HepG2 (cell line): ENCODE data around the gene NEK8. TPM values are rescaled to one million over a fixed set of nuclear protein-coding genes. Genes with fewer than 3 reads are reported as not detected.
A peak's percentile ranks its signal among the peaks of the same experiment; 100 is the strongest.

ENCODE experiments used
- ATAC-seq: fragments of 200-7000 bp; cut with Tn5 transposase; 3 replicates; pipeline ENCODE4 v1.9.1; 2020; ENCODE audit warnings: mild to moderate bottlenecking, moderate library complexity
- BruUV-seq: library from RNA; stranded (reverse); fragments of 400-500 nt; replicated peaks from 2 replicates; lab custom pipeline; 2021; lab: Mats Ljungman, UMichigan
- CTCF ChIA-PET: fragments of 300-600 bp; formaldehyde crosslinking; extraction: SDS; loops from one replicate; lab custom pipeline; 2021; ENCODE audit warnings: low total read pairs, inconsistent platforms, low intra/inter-chr PET ratio; lab: Yijun Ruan, JAX
- POLR2A ChIA-PET: fragments of 350-600 bp; sonication (Branson Sonifier 250); formaldehyde crosslinking; loops from one replicate; lab custom pipeline; 2020; ENCODE audit warnings: antibody characterized with exemption, inconsistent platforms; lab: Yijun Ruan, JAX
- DNase-seq: peaks from one replicate; pipeline ENCODE4 v3.0.0-alpha.2; 2015; ENCODE audit warnings: low spot score
- FAIRE-seq: peaks from 3 replicates; lab custom pipeline; 2011; peaks lifted over from hg19 to GRCh38; lab: Jason Lieb, UNC
- H2AFZ ChIP-seq: one replicate; pipeline ENCODE4 v1.6.1; 2011; ENCODE audit warnings: low read length, inconsistent platforms
- H3K27ac ChIP-seq: fragments of 300-600 bp; 3 replicates; pipeline ENCODE4 v1.8.0; 2011; ENCODE audit warnings: mixed run types, mild to moderate bottlenecking, mixed read lengths, low read length, inconsistent platforms; ENCODE audit not compliant: insufficient read depth; ENCODE audit errors: extremely low read length
- H3K27me3 ChIP-seq, 2 experiments: fragments of 200-600 bp in 1 of 2; 2 replicates in 1 of 2; 3 replicates in 1 of 2; pipeline versions ENCODE4 v1.6.0 to v1.8.0; 2011; ENCODE audit warnings: low read length in 2 of 2, mild to moderate bottlenecking in 2 of 2, moderate library complexity in 2 of 2, inconsistent platforms in 1 of 2; ENCODE audit not compliant: insufficient read depth in 2 of 2, control insufficient read depth in 1 of 2
- H3K36me3 ChIP-seq, 2 experiments: fragments of 200-600 bp in 1 of 2; replicated peaks in 1 of 2; 2 replicates in 1 of 2; 3 replicates in 1 of 2; pipeline versions ENCODE4 v1.5.1 to v1.8.0; 2011; ENCODE audit warnings: low read length in 2 of 2, inconsistent platforms in 1 of 2; ENCODE audit not compliant: insufficient read depth in 2 of 2, control insufficient read depth in 1 of 2
- H3K4me1 ChIP-seq: 2 replicates; pipeline ENCODE4 v1.5.1; 2012; ENCODE audit warnings: low read length, inconsistent platforms; ENCODE audit not compliant: insufficient read depth
- H3K4me2 ChIP-seq: 2 replicates; pipeline ENCODE4 v1.6.0; 2011; ENCODE audit warnings: low read depth, low read length, inconsistent platforms
- H3K4me3 ChIP-seq, 3 experiments: fragments of 200-600 bp in 1 of 3; sonication (generic), shearing (Covaris generic) in 1 of 3; replicated peaks in 1 of 3; 2 replicates each; pipeline ENCODE4 v1.5.1; 2011 to 2016; ENCODE audit warnings: low read length in 3 of 3, inconsistent platforms in 2 of 3, low read depth in 2 of 3, mild to moderate bottlenecking in 2 of 3, control low read depth in 1 of 3, mixed read lengths in 1 of 3; ENCODE audit not compliant: insufficient read depth in 1 of 3
- H3K79me2 ChIP-seq: one replicate; pipeline ENCODE4 v1.6.1; 2011; ENCODE audit warnings: low read length, inconsistent platforms; ENCODE audit not compliant: insufficient read depth
- H3K9ac ChIP-seq: 2 replicates; pipeline ENCODE4 v1.6.0; 2011; ENCODE audit warnings: mild to moderate bottlenecking, low read depth, low read length, inconsistent platforms; ENCODE audit not compliant: insufficient read depth
- H3K9me3 ChIP-seq: 2 replicates; pipeline ENCODE4 v1.5.1; 2012; ENCODE audit warnings: mild to moderate bottlenecking, low read length
- H4K20me1 ChIP-seq: 2 replicates; pipeline ENCODE4 v1.6.0; 2011; ENCODE audit warnings: inconsistent platforms, mild to moderate bottlenecking, low read length, moderate library complexity; ENCODE audit not compliant: insufficient read depth
- ATF7-NPFF ChIP-seq: sonication (generic); formaldehyde crosslinking; IDR thresholded peaks from 2 replicates; pipeline ENCODE4 v1.8.1; 2023; ENCODE audit warnings: mild to moderate bottlenecking, low read depth, missing genetic modification reagents, moderate library complexity
- CBX2 ChIP-seq, 2 experiments: fragments of 200-600 bp in 1 of 2; sonication (generic); formaldehyde crosslinking in 1 of 2; IDR thresholded peaks; 2 replicates each; pipeline versions ENCODE4 v1.7.0 to v1.8.1; 2018 to 2022; ENCODE audit warnings: low read depth in 2 of 2, low read length in 1 of 2, mild to moderate bottlenecking in 1 of 2, missing genetic modification reagents in 1 of 2
- KMT2A ChIP-seq: sonication (generic); formaldehyde crosslinking; IDR thresholded peaks from 2 replicates; pipeline ENCODE4 v1.4.0; 2020; ENCODE audit warnings: missing genetic modification reagents
- STAT6 ChIP-seq: sonication (generic); formaldehyde crosslinking; IDR thresholded peaks from 2 replicates; pipeline ENCODE4 v1.4.0; 2020; ENCODE audit warnings: missing genetic modification reagents, mild to moderate bottlenecking, borderline replicate concordance
- ZNF24 ChIP-seq: fragments of 450-650 bp; IDR thresholded peaks from 2 replicates; pipeline ENCODE4 v1.6.1; 2017; ENCODE audit warnings: antibody characterized with exemption, mild to moderate bottlenecking
- WGBS: methylation state at CpG from one replicate; pipeline ENCODE4 v1.1.6; 2017; ENCODE audit warnings: low lambda C conversion rate; 5-methylcytosine and 5-hydroxymethylcytosine counted together
- in situ Hi-C: cut with HindIII; loops from 2 replicates; pipeline ENCODE4 v1.10.0; 2017; ENCODE audit warnings: low pct_unique_long_range_greater_than_20kb; ENCODE audit not compliant: extremely low pct_ligation_motif_present
- intact Hi-C: fragments of 100-400 bp; cut with micrococcal nuclease; formaldehyde crosslinking; loops from one replicate; pipeline ENCODE4 v1.10.0; 2022; ENCODE audit not compliant: unreplicated experiment
- polyA plus RNA-seq, 8 experiments: library from polyadenylated mRNA; depleted of rRNA in 3 of 8; stranded (reverse) in 7 of 8; unstranded in 1 of 8; fragments of >200 nt; fragmentation: Illumina TruSeq in 4 of 8; extraction: Trizol in 4 of 8; gene quantifications; 2 replicates each; pipeline versions ENCODE4 v1.2.1 to v1.2.3, GENCODE V29; 2011 to 2016; ENCODE audit warnings: low read depth in 4 of 8, missing spikeins in 1 of 8, mixed read lengths in 1 of 8; ENCODE audit not compliant: insufficient read depth in 1 of 8
- total RNA-seq, 5 experiments: library from RNA; depleted of rRNA; stranded (reverse); fragments of >200 nt; fragmentation: Illumina TruSeq; extraction: Trizol; gene quantifications; 2 replicates each; pipeline ENCODE4 v1.2.3, GENCODE V29; 2016; ENCODE audit warnings: low read depth in 1 of 5
- TF ChIP-seq, protein P1 (sequence below), 2 experiments: sonication (generic) in 1 of 2; formaldehyde crosslinking in 1 of 2; IDR thresholded peaks; 2 replicates each; pipeline versions ENCODE4 v1.5.1 to v1.6.1; 2011 to 2020; ENCODE audit warnings: borderline replicate concordance in 1 of 2, low read depth in 1 of 2, low read length in 1 of 2, mild to moderate bottlenecking in 1 of 2, missing genetic modification reagents in 1 of 2, moderate library complexity in 1 of 2

Gene NEK8
- total and polyA plus RNA-seq, 2 of the 13 experiments (the other 11 are each of a cell fraction or from before 2014, with no cell fraction given): 5.8 to 13.5 TPM

DNA sequence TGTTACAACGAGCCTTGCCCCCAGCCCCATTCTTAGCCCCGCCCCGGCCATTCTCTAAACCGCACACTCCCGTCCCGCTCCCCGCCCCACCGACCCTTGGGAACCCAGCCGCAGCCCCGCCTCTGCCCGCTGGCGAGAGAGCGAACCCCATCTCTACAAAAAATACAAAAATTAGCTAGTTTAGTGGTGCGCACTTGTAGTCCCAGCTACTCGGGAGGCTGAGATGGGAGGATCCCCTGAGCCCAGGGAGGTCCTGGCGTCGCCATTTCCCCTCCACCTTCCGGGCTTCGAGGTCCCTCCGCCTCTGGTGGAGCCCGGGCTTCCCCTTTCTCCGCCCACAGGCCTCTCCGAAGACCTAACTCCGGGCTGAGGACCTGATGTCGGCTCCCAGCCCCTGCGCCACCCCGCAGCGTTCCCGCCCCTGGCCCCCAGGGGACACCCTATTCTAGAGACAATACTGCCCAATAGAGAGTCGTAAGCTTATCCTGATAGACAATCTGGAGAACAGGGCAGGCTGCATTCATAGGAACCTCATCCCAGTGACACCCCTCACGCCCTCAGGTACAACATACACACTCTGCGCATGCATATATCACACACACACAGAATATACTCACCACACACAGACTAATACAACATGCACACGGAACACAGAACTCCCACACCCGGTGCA is 16.4 kb upstream of the NEK8 start:
- H2AFZ ChIP-seq: no peak overlapping the region
- no peak overlapping the region for H3K4me3 ChIP-seq
- in situ Hi-C loops (no loop called here), intact Hi-C loops (no loop called here)
- H3K9ac ChIP-seq: no peak overlapping the region
- BruUV-seq: no TSS peak
- peak; percentile 8; the same call in 2 of the 3 replicates for ATAC-seq
- 77% methylated on average over 31 of the region's 34 CpGs for WGBS
- peak overlapping the region; percentile 40; the same call in 1 of the 2 replicates for H3K4me2 ChIP-seq
- DNase-seq: no peak
- no peak for FAIRE-seq
- H3K27ac ChIP-seq: no peak overlapping the region
- peaks cover 47% of the 10 kb centered on the region for H3K4me1 ChIP-seq
- ChIA-PET POLR2A (interaction anchor here (1.6 to 10.8 kb wide), 6 partner anchors 9 to 32 kb away, joined by 5 to 220 read pairs (median 38); partner anchors contain the start of genes NEK8, RPL23A, TLCD1 and TRAF4), CTCF (interaction anchor here (0.6 kb wide), 1 partner anchor 38 kb away, joined by 3 read pairs; no protein-coding TSS in a partner anchor)
- H4K20me1 ChIP-seq: no peaks in the 10 kb centered on the region
- peaks cover 2 to 3% of the 10 kb centered on the region in 2 experiments; a peak in 2 of 5 replicates for H3K27me3 ChIP-seq
- no peaks in the 10 kb centered on the region for H3K79me2 ChIP-seq
- TF ChIP-seq ZNF24 (no peak), ATF7-NPFF (CRISPR knock-in tag) (0 out of 2 replicates have a peak, but pooled peaks have one; percentile 9), KMT2A (CRISPR knock-in tag) (no peak), CBX2 (IDR thresholded peaks at IDR 0.05; ENCODE audit: low read depth, low read length) (no peak), CBX2 (CRISPR knock-in tag; IDR thresholded peaks at IDR 0.05; ENCODE audit: low read depth) (no peak), STAT6 (no peak)
- TF ChIP-seq, protein P1, sequence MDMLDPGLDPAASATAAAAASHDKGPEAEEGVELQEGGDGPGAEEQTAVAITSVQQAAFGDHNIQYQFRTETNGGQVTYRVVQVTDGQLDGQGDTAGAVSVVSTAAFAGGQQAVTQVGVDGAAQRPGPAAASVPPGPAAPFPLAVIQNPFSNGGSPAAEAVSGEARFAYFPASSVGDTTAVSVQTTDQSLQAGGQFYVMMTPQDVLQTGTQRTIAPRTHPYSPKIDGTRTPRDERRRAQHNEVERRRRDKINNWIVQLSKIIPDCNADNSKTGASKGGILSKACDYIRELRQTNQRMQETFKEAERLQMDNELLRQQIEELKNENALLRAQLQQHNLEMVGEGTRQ (IDR thresholded peaks at IDR 0.05; ENCODE audit: low read depth, low read length): no peak
- TF ChIP-seq, protein P1 (CRISPR knock-in tag; IDR thresholded peaks at IDR 0.05; ENCODE audit: borderline replicate concordance): no peak
- H3K9me3 ChIP-seq: no peaks in the 10 kb centered on the region
- H3K36me3 ChIP-seq: no peaks in the 10 kb centered on the region
